GM18505 (cell line): ENCODE results near the gene PCYT2.

ENCODE experiments used
- ATAC-seq: cut with Tn5 transposase; IDR thresholded peaks from one replicate; pipeline ENCODE4 v1.9.1; 2021; ENCODE audit not compliant: unreplicated experiment
- POLR2A ChIP-seq: IDR thresholded peaks from 4 replicates; pipeline ENCODE4 v1.6.1; 2011; ENCODE audit warnings: borderline replicate concordance; ENCODE audit not compliant: insufficient read depth, insufficient read length; ENCODE audit errors: extremely low read depth

The PCYT2 gene

GRCh38 chr17:81934850-81935708 lies 23.9 kb upstream of the PCYT2 start:
- ATAC-seq, result no peak
- TF ChIP-seq POLR2A, result no peak

- no peak for ATAC-seq
- no peak for TF ChIP-seq POLR2A
Measured at GRCh38 chr17:81934098-81934757, 23.0 kb upstream of the PCYT2 start.

- no peak for ATAC-seq
- no peak for TF ChIP-seq POLR2A
Measured at GRCh38 chr17:81933178-81933699, 22.0 kb upstream of the PCYT2 start.

GRCh38 chr17:81932333-81932983 lies 21.3 kb upstream of the PCYT2 start:
- TF ChIP-seq POLR2A, result no peak
- no peak for ATAC-seq

- TF ChIP-seq POLR2A, result no peak
- ATAC-seq, result no peak
Measured at GRCh38 chr17:81931557-81932332, 20.5 kb upstream of the PCYT2 start.

- no peak for TF ChIP-seq POLR2A
- no peak for ATAC-seq
Measured at GRCh38 chr17:81931189-81931556, 20.0 kb upstream of the PCYT2 start.

GRCh38 chr17:81930142-81931125 lies 19.2 kb upstream of the PCYT2 start:
- no peak for ATAC-seq
- TF ChIP-seq POLR2A, result no peak

- TF ChIP-seq POLR2A, result no peak
- no peak for ATAC-seq
Measured at GRCh38 chr17:81929253-81930141, 18.3 kb upstream of the PCYT2 start.

- ATAC-seq, result no peak
- TF ChIP-seq POLR2A, result no peak
Measured at GRCh38 chr17:81928544-81929252, 17.5 kb upstream of the PCYT2 start.
